Upper lobe of right lung (tissue), 1 donor: ENCODE data around the gene TRAPPC5. TPM values are rescaled to one million over a fixed set of nuclear protein-coding genes. Genes with fewer than 3 reads are reported as not detected.

Source experiments
- ATAC-seq: fragments of 200-7000 bp; cut with Tn5 transposase; one replicate; pipeline ENCODE4 v1.9.1; 2020; ENCODE audit warnings: mild to moderate bottlenecking, moderate library complexity
- DNase-seq: peaks from one replicate; pipeline ENCODE4 v3.0.0-alpha.2; 2020
- H3K27ac ChIP-seq: fragments of 200-600 bp; one replicate; pipeline ENCODE4 v1.8.0; 2022
- H3K27me3 ChIP-seq: fragments of 200-600 bp; one replicate; pipeline ENCODE4 v1.8.0; 2022; ENCODE audit warnings: mild to moderate bottlenecking
- H3K36me3 ChIP-seq: fragments of 200-600 bp; one replicate; pipeline ENCODE4 v1.8.0; 2022
- H3K4me1 ChIP-seq: fragments of 200-600 bp; one replicate; pipeline ENCODE4 v1.8.0; 2022
- H3K4me3 ChIP-seq: fragments of 200-600 bp; one replicate; pipeline ENCODE4 v1.8.0; 2022; ENCODE audit warnings: mild to moderate bottlenecking
- H3K9me3 ChIP-seq: fragments of 200-600 bp; one replicate; pipeline ENCODE4 v1.8.0; 2022
- intact Hi-C: fragments of 100-400 bp; cut with DNase I; formaldehyde crosslinking; loops from one replicate; pipeline ENCODE4 v1.11.0; 2022
- total RNA-seq: library from RNA; stranded (reverse); fragmentation: NEBNext Ultra II Directional; extraction: Animal tissue kit (Norgen Biotek cat#: 25700); gene quantifications from one replicate; pipeline ENCODE4 v1.2.1, GENCODE V29; 2021
- TF ChIP-seq, protein P1 (sequence below): fragments of 200-600 bp; IDR thresholded peaks from one replicate; pipeline ENCODE4 v1.8.0; 2022; ENCODE audit warnings: antibody characterized with exemption
- donor health status: DM: no; HTN: yes; CAD: no; lungs with severe emphysema.

TRAPPC5 gene
- total RNA-seq, 1 donor from 2014 or later: 83.9 TPM

DNA sequence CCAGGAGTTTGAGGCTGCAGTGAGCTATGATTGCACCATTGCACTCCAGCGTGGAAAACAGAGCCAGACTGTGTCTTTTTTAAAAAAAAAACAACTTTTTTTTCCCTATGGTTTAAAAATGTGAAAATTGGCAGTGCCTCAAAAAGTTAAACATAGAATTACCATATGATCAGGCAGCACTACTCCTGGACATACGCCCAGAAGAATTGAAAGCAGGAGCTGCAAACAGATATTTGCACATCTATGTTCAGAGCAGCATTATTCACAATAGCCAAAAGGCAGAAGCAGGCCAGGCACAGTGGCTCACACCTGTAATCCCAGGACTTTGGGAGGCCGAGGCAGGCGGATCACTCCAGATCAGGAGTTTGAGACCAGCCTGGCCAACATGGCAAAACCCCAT is 15.6 kb upstream of the TRAPPC5 start:
- intact Hi-C loops: no loop called here
- TF ChIP-seq, protein P1, sequence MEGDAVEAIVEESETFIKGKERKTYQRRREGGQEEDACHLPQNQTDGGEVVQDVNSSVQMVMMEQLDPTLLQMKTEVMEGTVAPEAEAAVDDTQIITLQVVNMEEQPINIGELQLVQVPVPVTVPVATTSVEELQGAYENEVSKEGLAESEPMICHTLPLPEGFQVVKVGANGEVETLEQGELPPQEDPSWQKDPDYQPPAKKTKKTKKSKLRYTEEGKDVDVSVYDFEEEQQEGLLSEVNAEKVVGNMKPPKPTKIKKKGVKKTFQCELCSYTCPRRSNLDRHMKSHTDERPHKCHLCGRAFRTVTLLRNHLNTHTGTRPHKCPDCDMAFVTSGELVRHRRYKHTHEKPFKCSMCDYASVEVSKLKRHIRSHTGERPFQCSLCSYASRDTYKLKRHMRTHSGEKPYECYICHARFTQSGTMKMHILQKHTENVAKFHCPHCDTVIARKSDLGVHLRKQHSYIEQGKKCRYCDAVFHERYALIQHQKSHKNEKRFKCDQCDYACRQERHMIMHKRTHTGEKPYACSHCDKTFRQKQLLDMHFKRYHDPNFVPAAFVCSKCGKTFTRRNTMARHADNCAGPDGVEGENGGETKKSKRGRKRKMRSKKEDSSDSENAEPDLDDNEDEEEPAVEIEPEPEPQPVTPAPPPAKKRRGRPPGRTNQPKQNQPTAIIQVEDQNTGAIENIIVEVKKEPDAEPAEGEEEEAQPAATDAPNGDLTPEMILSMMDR: no peak
- no peaks in the 10 kb centered on the region for H3K4me1 ChIP-seq
- no peaks in the 10 kb centered on the region for H3K36me3 ChIP-seq
- H3K9me3 ChIP-seq: no peaks in the 10 kb centered on the region
- peaks cover 13% of the 10 kb centered on the region for H3K27me3 ChIP-seq
- no peak overlapping the region for H3K4me3 ChIP-seq
- no peak for DNase-seq
- no peak for ATAC-seq
- H3K27ac ChIP-seq: no peak overlapping the region

DNA sequence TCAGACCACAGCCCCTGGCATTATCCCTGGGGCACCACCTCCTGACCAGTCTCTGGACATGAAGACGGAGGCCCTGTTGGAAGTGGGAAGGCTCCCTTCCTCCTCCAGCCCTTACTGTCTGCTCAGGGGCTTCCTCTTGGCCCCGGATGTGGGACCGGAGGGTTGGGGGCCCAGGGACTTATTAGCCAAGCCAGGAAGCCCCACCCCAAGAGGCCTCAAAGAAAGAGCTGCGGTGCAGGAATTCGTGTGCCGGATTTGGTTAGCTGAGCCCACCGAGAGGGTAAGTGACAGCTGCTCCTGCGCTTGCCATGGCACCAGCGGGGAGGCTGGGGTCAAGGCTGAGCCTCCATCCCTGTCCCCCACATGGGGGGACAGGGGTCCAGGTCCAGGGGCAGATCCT is 11.8 kb upstream of the TRAPPC5 start, which contains the start of gene RETN:
TSS of gene RETN (plus strand) at position 208 of the 400 bp plus-strand sequence. CDS start 278 bp downstream, outside the sequence.
- no peaks in the 10 kb centered on the region for H3K9me3 ChIP-seq
- TF ChIP-seq, protein P1: no peak
- no peak within 1 kb of the TSS for H3K27ac ChIP-seq
- no peaks in the 10 kb centered on the region for H3K36me3 ChIP-seq
- DNase-seq: no peak
- H3K27me3 ChIP-seq: peaks cover 22% of the 10 kb centered on the region
- intact Hi-C loops: no loop called here
- ATAC-seq: peak; percentile 8
- no peaks in the 10 kb centered on the region for H3K4me1 ChIP-seq
- H3K4me3 ChIP-seq: no peak within 1 kb of the TSS

DNA sequence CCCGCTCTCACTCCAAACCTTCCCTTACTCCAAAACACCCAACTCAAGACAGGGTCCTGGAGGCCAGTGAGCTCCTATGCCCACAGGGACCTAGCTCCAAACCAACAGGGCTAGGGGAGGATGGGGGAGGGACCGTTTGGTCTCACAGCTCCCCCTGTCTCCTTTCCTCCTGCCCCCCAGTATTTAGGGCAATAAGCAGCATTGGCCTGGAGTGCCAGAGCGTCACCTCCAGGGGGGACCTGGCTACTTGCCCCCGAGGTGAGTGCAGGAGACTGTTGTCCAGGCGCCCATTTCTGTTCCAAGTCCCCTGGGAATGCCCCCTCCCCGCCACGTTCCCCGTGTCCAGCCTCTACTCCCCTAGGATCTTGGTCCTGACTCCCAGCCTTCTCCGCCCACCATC is 11.0 kb upstream of the TRAPPC5 start:
- peaks cover 22% of the 10 kb centered on the region for H3K27me3 ChIP-seq
- TF ChIP-seq, protein P1: no peak
- H3K36me3 ChIP-seq: no peaks in the 10 kb centered on the region
- no peak overlapping the region for H3K27ac ChIP-seq
- intact Hi-C loops: no loop called here
- H3K4me3 ChIP-seq: no peak overlapping the region
- DNase-seq (no peak), ATAC-seq (no peak)
- no peaks in the 10 kb centered on the region for H3K9me3 ChIP-seq
- no peaks in the 10 kb centered on the region for H3K4me1 ChIP-seq

DNA sequence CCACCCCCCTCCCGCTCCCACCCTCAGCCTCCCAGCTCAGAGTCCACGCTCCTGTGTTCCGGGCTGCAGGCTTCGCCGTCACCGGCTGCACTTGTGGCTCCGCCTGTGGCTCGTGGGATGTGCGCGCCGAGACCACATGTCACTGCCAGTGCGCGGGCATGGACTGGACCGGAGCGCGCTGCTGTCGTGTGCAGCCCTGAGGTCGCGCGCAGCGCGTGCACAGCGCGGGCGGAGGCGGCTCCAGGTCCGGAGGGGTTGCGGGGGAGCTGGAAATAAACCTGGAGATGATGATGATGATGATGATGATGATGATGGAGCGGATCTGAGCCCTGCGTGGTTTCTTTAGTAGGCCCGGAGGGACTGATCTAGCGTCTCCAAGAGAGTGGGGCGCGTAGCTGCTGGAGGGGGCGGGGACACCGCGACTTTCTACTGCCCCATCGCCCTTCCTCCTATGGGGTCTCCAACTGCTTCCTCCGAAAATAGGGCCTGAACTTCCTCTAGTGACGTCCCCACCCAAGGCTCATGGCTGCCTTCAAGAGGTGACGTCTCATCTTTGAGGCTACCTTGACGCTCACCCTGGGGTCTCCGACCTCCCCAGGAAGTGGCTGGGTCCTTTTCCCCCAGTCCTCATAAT is 10.4 kb upstream of the TRAPPC5 start:
- peaks cover 22% of the 10 kb centered on the region for H3K27me3 ChIP-seq
- no peaks in the 10 kb centered on the region for H3K9me3 ChIP-seq
- H3K27ac ChIP-seq: no peak overlapping the region
- intact Hi-C loops: no loop called here
- peak; percentile 84 for DNase-seq
- H3K36me3 ChIP-seq: no peaks in the 10 kb centered on the region
- H3K4me3 ChIP-seq: no peak overlapping the region
- peak; percentile 81 for ATAC-seq
- TF ChIP-seq, protein P1: no peak
- H3K4me1 ChIP-seq: no peaks in the 10 kb centered on the region

DNA sequence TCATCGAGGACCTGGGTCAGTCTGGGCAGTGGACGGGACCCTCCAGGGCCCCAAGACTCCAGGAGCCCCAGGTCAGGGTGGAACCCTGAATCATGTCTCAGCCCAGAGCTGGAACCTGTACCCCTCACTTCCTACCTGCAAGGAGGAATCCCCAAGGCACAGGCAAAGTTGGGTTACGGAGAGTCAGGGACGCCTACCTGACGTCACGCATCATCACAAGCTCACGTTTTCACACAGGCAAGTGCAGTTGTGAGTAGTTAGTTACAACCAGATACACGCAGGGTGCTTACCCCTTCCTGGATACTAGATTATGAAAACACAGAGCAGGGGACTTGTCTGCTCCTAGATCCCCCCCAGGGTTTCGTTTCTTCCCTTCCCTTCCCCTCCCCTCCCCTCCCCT is 9.8 kb upstream of the TRAPPC5 start:
- peaks cover 22% of the 10 kb centered on the region for H3K27me3 ChIP-seq
- intact Hi-C loops: no loop called here
- no peak for DNase-seq
- H3K36me3 ChIP-seq: no peaks in the 10 kb centered on the region
- H3K4me1 ChIP-seq: no peaks in the 10 kb centered on the region
- TF ChIP-seq, protein P1: no peak
- no peaks in the 10 kb centered on the region for H3K9me3 ChIP-seq
- H3K4me3 ChIP-seq: no peak overlapping the region
- ATAC-seq: no peak
- H3K27ac ChIP-seq: no peak overlapping the region

DNA sequence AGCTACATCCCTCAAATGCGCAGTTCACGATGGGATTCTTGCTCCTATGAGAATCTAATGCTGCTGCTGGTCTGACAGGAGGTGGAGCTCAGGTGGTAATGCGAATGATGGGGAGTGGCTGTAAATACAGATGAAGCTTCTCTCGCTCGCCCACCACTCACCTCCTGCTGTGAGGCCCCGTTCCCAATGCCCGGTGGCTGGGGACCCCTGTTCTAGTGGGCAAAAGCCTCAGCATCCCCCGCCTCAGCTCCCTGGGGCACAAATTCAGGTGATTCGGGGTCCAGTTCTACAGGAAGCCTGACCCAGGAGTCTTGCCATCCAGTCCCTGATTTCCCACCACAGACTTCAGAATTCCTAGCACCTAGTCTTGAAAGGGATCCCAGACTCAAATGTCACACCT is 8.1 kb upstream of the TRAPPC5 start:
- intact Hi-C loops: no loop called here
- no peak overlapping the region for H3K4me3 ChIP-seq
- TF ChIP-seq, protein P1: no peak
- DNase-seq: no peak
- no peaks in the 10 kb centered on the region for H3K4me1 ChIP-seq
- no peaks in the 10 kb centered on the region for H3K36me3 ChIP-seq
- H3K9me3 ChIP-seq: no peaks in the 10 kb centered on the region
- no peak overlapping the region for H3K27ac ChIP-seq
- H3K27me3 ChIP-seq: peaks cover 17% of the 10 kb centered on the region
- no peak for ATAC-seq
